ENCODE results near the gene AP2A2.

AP2A2 gene

GRCh38 chr11:1028616-1029015, 102.9 kb downstream of the AP2A2 start:
- TF ChIP-seq ZNF704 (tag by site-specific recombination; IDR thresholded peaks at IDR 0.05), result no peak
- TF ChIP-seq, protein P1, sequence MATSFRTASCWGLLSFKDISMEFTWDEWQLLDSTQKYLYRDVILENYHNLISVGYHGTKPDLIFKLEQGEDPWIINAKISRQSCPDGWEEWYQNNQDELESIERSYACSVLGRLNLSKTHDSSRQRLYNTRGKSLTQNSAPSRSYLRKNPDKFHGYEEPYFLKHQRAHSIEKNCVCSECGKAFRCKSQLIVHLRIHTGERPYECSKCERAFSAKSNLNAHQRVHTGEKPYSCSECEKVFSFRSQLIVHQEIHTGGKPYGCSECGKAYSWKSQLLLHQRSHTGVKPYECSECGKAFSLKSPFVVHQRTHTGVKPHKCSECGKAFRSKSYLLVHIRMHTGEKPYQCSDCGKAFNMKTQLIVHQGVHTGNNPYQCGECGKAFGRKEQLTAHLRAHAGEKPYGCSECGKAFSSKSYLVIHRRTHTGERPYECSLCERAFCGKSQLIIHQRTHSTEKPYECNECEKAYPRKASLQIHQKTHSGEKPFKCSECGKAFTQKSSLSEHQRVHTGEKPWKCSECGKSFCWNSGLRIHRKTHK (tag by site-specific recombination; IDR thresholded peaks at IDR 0.05), result no peak
- TF ChIP-seq, protein P2, sequence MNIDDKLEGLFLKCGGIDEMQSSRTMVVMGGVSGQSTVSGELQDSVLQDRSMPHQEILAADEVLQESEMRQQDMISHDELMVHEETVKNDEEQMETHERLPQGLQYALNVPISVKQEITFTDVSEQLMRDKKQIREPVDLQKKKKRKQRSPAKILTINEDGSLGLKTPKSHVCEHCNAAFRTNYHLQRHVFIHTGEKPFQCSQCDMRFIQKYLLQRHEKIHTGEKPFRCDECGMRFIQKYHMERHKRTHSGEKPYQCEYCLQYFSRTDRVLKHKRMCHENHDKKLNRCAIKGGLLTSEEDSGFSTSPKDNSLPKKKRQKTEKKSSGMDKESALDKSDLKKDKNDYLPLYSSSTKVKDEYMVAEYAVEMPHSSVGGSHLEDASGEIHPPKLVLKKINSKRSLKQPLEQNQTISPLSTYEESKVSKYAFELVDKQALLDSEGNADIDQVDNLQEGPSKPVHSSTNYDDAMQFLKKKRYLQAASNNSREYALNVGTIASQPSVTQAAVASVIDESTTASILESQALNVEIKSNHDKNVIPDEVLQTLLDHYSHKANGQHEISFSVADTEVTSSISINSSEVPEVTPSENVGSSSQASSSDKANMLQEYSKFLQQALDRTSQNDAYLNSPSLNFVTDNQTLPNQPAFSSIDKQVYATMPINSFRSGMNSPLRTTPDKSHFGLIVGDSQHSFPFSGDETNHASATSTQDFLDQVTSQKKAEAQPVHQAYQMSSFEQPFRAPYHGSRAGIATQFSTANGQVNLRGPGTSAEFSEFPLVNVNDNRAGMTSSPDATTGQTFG (tag by site-specific recombination; IDR thresholded peaks at IDR 0.05; ENCODE audit: borderline replicate concordance), result no peak
- TF ChIP-seq ZNF791 (tag by site-specific recombination; IDR thresholded peaks at IDR 0.05), result no peak
- TF ChIP-seq ZNF16 (tag by site-specific recombination; IDR thresholded peaks at IDR 0.05; ENCODE audit: low read depth), result no peak
- TF ChIP-seq ZNF19 (tag by site-specific recombination; IDR thresholded peaks at IDR 0.05; ENCODE audit: low read depth), result no peak
- TF ChIP-seq WT1 (tag by site-specific recombination; IDR thresholded peaks at IDR 0.05), result no peak
- no peak for TF ChIP-seq GLI4 (tag by site-specific recombination; IDR thresholded peaks at IDR 0.05)
- TF ChIP-seq REST (tag by site-specific recombination; IDR thresholded peaks at IDR 0.05), result no peak
- TF ChIP-seq ZNF18 (tag by site-specific recombination; IDR thresholded peaks at IDR 0.05), result no peak
- no peak for TF ChIP-seq KLF17 (tag by site-specific recombination; IDR thresholded peaks at IDR 0.05)
- TF ChIP-seq ZNF623 (tag by site-specific recombination; IDR thresholded peaks at IDR 0.05), result no peak
- TF ChIP-seq ZNF792 (tag by site-specific recombination; IDR thresholded peaks at IDR 0.05), result no peak
- no peak for TF ChIP-seq BCL11B (tag by site-specific recombination; IDR thresholded peaks at IDR 0.05; ENCODE audit: low read depth)
- no peak for TF ChIP-seq ZNF175 (tag by site-specific recombination; IDR thresholded peaks at IDR 0.05)
- TF ChIP-seq ZNF433 (tag by site-specific recombination; IDR thresholded peaks at IDR 0.05; ENCODE audit: low read depth), result no peak
- TF ChIP-seq ZNF311 (tag by site-specific recombination; IDR thresholded peaks at IDR 0.05; ENCODE audit: borderline replicate concordance), result no peak
- TF ChIP-seq ZNF747 (tag by site-specific recombination; IDR thresholded peaks at IDR 0.05), result no peak
- TF ChIP-seq ZNF184 (tag by site-specific recombination; IDR thresholded peaks at IDR 0.05), result no peak
- no peak for TF ChIP-seq ZNF624 (tag by site-specific recombination; IDR thresholded peaks at IDR 0.05)
- POLR2A ChIA-PET, result no interaction called here
- H3K4me1 ChIP-seq (ENCODE audit: control insufficient read depth, insufficient read depth, low read length), result no peaks in the 10 kb centered on the region
- H3K9me3 ChIP-seq (ENCODE audit: control insufficient read depth, insufficient read depth, low read depth, low read length), result no peaks in the 10 kb centered on the region
- H3K36me3 ChIP-seq (ENCODE audit: control insufficient read depth in 2 of 2, insufficient read depth in 1 of 2, low read length in 2 of 2), result no peaks in the 10 kb centered on the region
- no peak overlapping the region for H3K4me3 ChIP-seq (ENCODE audit: low read depth, low read length)
- H3K27ac ChIP-seq (ENCODE audit: extremely low read depth, low read depth, low read length), result no peak overlapping the region
- CTCF ChIA-PET, result interaction anchor here (0.6 kb wide), 1 partner anchor 12 kb away, joined by 4 read pairs; no protein-coding TSS in a partner anchor
